ENCODE data around the gene TOX4.

TOX4 gene

DNA sequence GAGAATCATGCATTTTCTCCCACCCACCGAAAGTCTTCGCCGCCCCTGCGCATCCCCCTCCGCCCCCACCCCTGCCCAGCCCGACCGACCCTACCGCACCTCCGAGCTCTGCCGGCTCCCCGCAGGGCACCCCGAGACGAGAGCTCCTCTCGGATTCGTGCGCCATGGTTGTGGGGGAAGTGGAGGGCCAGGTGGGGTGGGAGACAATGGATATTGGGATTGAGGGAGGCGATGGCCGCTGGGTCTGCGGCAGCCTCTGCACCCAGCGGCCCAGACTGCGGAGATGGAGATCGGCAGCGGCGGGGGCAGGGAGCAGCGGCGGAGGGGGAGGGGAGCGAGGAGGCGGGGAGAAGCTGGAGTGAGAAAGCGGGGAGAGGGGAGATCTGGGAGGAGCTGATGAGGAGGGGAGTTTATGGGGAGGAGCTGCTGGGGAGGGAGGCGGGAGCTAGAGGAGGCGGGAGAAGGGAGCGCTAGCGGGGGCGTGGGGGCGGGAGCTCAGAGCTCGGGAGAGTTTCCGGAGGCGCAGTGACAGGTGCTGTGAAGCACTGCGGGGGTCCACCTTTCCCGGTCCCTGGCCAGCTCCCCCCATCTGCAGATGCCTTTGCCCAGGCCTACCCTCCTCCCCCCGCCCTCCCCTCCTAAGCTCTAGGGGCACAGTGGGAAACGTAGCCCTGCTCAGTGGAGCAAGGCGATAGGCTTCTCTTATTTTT lies 49.1 kb downstream of the TOX4 start, which contains the start of gene SALL2:
Gene SALL2 (minus strand): TSS at position 385 of the 710 bp plus-strand sequence. CDS start 219 bp downstream, at position 166.
- no peaks in the 10 kb centered on the region for H4K20me1 ChIP-seq (ENCODE audit: insufficient read depth, low read length)
- H2AFZ ChIP-seq (ENCODE audit: low read depth, low read length): peak within 1 kb of the TSS; percentile 95
- H3K36me3 ChIP-seq (replicated peaks; ENCODE audit: low read depth, low read length): no peaks in the 10 kb centered on the region
- no peaks in the 10 kb centered on the region for H3K9me3 ChIP-seq (ENCODE audit: insufficient read depth, low read length)
- no peak within 1 kb of the TSS for H3K27ac ChIP-seq (ENCODE audit: low read length)
- H3K4me1 ChIP-seq (ENCODE audit: low read length): peaks cover 12% of the 10 kb centered on the region
- H3K9ac ChIP-seq (ENCODE audit: low read length): peak within 1 kb of the TSS; percentile 82
- no peaks in the 10 kb centered on the region for H3K27me3 ChIP-seq (ENCODE audit: low read depth, low read length)
- TF ChIP-seq EZH2phosphoT487 (IDR thresholded peaks at IDR 0.05; ENCODE audit: low read depth) (no peak), CTCF (IDR thresholded peaks at IDR 0.05; ENCODE audit: low read depth, low read length) (no peak)
- H3K79me2 ChIP-seq (ENCODE audit: low read length): no peaks in the 10 kb centered on the region
- peak within 1 kb of the TSS; percentile 94 for H3K4me2 ChIP-seq (ENCODE audit: low read length)
- peak within 1 kb of the TSS; percentile 98 for H3K4me3 ChIP-seq (ENCODE audit: low read length)

DNA sequence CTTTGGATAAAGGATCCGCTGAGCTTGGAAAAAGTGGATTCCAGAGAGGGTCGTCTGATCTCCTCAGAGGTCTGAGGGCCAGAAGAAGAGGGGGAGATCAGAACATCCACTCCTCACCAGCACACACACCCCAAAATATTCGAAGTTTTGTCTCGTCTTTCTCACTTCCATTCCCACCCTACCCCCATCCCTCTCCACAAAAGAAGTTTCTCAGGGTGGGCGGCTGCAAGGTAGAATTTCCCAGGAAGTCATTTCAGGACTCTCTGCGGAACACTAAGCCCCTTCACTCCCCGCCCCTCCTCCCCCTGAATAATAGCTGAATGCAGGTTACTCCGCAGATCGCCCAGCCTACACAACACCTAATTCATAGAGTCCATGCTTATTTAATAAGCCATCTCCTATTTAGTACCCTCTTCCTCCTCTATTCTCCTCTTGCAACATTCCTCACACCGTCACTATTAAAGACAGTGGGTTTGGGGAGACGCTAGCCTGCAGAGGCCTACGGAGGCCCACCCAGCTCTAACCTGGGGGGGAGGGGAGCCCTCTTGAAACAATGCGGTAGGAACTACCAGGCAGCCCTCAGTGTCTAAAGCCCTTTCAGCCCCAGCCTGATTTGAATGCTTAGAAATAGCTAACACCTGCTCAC lies 49.8 kb downstream of the TOX4 start:
- Histone ChIP-seq H3K4me2 (ENCODE audit: low read length) (peak overlapping the region; percentile 94), H3K27me3 (ENCODE audit: low read depth, low read length) (no peaks in the 10 kb centered on the region), H3K4me3 (ENCODE audit: low read length) (peak overlapping the region; percentile 98), H3K27ac (ENCODE audit: low read length) (no peak overlapping the region), H3K9ac (ENCODE audit: low read length) (peak overlapping the region; percentile 82), H4K20me1 (ENCODE audit: insufficient read depth, low read length) (no peaks in the 10 kb centered on the region), H3K4me1 (ENCODE audit: low read length) (peaks cover 12% of the 10 kb centered on the region), H3K9me3 (ENCODE audit: insufficient read depth, low read length) (no peaks in the 10 kb centered on the region), H3K79me2 (ENCODE audit: low read length) (no peaks in the 10 kb centered on the region), H2AFZ (ENCODE audit: low read depth, low read length) (peak overlapping the region; percentile 95), H3K36me3 (replicated peaks; ENCODE audit: low read depth, low read length) (no peaks in the 10 kb centered on the region)
- no peak for TF ChIP-seq EZH2phosphoT487 (IDR thresholded peaks at IDR 0.05; ENCODE audit: low read depth)
- TF ChIP-seq CTCF (IDR thresholded peaks at IDR 0.05; ENCODE audit: low read depth, low read length): no peak

- Histone ChIP-seq H3K9ac (ENCODE audit: low read length) (no peak overlapping the region), H3K36me3 (replicated peaks; ENCODE audit: low read depth, low read length) (no peaks in the 10 kb centered on the region), H3K27me3 (ENCODE audit: low read depth, low read length) (no peaks in the 10 kb centered on the region), H4K20me1 (ENCODE audit: insufficient read depth, low read length) (no peaks in the 10 kb centered on the region), H3K9me3 (ENCODE audit: insufficient read depth, low read length) (no peaks in the 10 kb centered on the region), H3K27ac (ENCODE audit: low read length) (no peak overlapping the region), H3K4me2 (ENCODE audit: low read length) (peak overlapping the region; percentile 94; the same call in 1 of the 2 replicates), H2AFZ (ENCODE audit: low read depth, low read length) (peak overlapping the region; percentile 95; the same call in 1 of the 2 replicates), H3K4me3 (ENCODE audit: low read length) (no peak overlapping the region), H3K4me1 (ENCODE audit: low read length) (peaks cover 12% of the 10 kb centered on the region), H3K79me2 (ENCODE audit: low read length) (no peaks in the 10 kb centered on the region)
- TF ChIP-seq CTCF (IDR thresholded peaks at IDR 0.05; ENCODE audit: low read depth, low read length) (no peak), EZH2phosphoT487 (IDR thresholded peaks at IDR 0.05; ENCODE audit: low read depth) (no peak)
Observed at GRCh38 chr14:21527318-21527679, 50.3 kb downstream of the TOX4 start.
